ENCODE measurements around the gene TAPT1. TPM values are rescaled to one million over a fixed set of nuclear protein-coding genes. Genes with fewer than 3 reads are reported as not detected.

Gene TAPT1
- total and polyA plus RNA-seq, 2 donors (not counting 3 experiments of a cell fraction or from before 2014, with no cell fraction given) = 6.9 to 17.5 TPM

DNA sequence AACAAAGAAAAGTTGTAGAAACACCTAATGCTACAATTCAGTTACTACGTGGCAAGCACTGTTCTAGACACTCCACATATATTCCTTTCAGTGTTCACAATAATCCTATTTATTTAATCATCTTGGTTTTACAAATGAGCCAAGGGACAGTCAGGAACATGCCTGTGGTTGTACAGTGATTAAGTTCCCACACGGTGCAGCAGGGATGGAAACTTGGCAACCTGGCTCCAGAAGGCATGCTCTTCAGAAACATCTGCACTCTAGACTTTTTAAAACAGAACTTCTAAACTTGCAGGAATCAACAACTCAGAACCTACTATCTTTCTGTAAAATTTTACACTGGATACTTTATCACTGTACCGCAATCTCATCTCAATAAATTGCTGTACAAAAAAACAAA lies 32.1 kb downstream of the TAPT1 start:
- ChIA-PET CTCF (interaction anchor here (0.9 to 5.7 kb wide), 2 partner anchors 13 to 312 kb away, joined by 3 to 79 read pairs; no protein-coding TSS in a partner anchor), POLR2A (no interaction called here)
- Histone ChIP-seq H3K27ac (ENCODE audit: insufficient read depth, low read depth, low read length) (no peak overlapping the region), H2AFZ (ENCODE audit: low read depth, low read length) (no peak overlapping the region), H3K36me3 (ENCODE audit: control insufficient read depth in 2 of 2, extremely low read depth in 1 of 2, insufficient read depth in 2 of 2, low read length in 2 of 2) (peaks cover 2 to 5% of the 10 kb centered on the region in 2 experiments), H3K79me2 (ENCODE audit: control insufficient read depth, insufficient read depth, low read length) (no peaks in the 10 kb centered on the region), H3K4me2 (ENCODE audit: insufficient read depth, low read length) (no peak overlapping the region), H3K9me3 (replicated peaks; ENCODE audit: control insufficient read depth, insufficient read depth, low read length) (no peaks in the 10 kb centered on the region), H3K4me3 (replicated peaks in 1 of 3; ENCODE audit: insufficient read depth in 1 of 3, low read depth in 1 of 3, low read length in 3 of 3) (no peak overlapping the region), H3K9ac (replicated peaks; ENCODE audit: extremely low read depth, insufficient read depth, low read length) (no peak overlapping the region), H3K27me3 (ENCODE audit: control insufficient read depth in 2 of 2, insufficient read depth in 2 of 2, low read length in 2 of 2) (no peaks in the 10 kb centered on the region), H3K4me1 (ENCODE audit: control insufficient read depth, extremely low read depth, insufficient read depth, low read length) (peaks cover 27% of the 10 kb centered on the region), H4K20me1 (replicated peaks; ENCODE audit: control insufficient read depth, extremely low read depth, insufficient read depth, low read length) (no peaks in the 10 kb centered on the region), H3K9me1 (replicated peaks; ENCODE audit: control insufficient read depth, extremely low read depth, insufficient read depth, low read length) (no peaks in the 10 kb centered on the region)
- no TSS peak for BruUV-seq (replicated peaks)
- dilution Hi-C loops (cut with MboI; ENCODE audit: extremely low pct_ligation_motif_present, low sequenced_read_pairs) = no loop called here
- DNase-seq (ENCODE audit: low read depth, low spot score) = no peak
- no peak for FAIRE-seq
- intact Hi-C loops (cut with micrococcal nuclease) = loop anchor here (10.0 kb wide), 1 partner anchor 719 kb away; no protein-coding TSS in a partner anchor
- TF ChIP-seq POLR2AphosphoS5 (IDR thresholded peaks at IDR 0.05; ENCODE audit: insufficient read depth, low read depth, low read length) (no peak), EZH2 (IDR thresholded peaks at IDR 0.05; ENCODE audit: borderline replicate concordance, low read depth, low read length, severe bottlenecking) (no peak), POLR2A (IDR thresholded peaks at IDR 0.05; ENCODE audit: low read depth, low read length) (no peak), FOS (IDR thresholded peaks at IDR 0.05; ENCODE audit: borderline replicate concordance, insufficient read depth, low read length) (no peak), MYC (IDR thresholded peaks at IDR 0.05; ENCODE audit: low read depth, low read length) (no peak), JUN (IDR thresholded peaks at IDR 0.05; ENCODE audit: borderline replicate concordance, insufficient read depth, insufficient read length, low read depth) (no peak), GATA2 (IDR thresholded peaks at IDR 0.05; ENCODE audit: insufficient read depth, insufficient read length, low read depth, low read length) (no peak)
- TF ChIP-seq, protein P1, sequence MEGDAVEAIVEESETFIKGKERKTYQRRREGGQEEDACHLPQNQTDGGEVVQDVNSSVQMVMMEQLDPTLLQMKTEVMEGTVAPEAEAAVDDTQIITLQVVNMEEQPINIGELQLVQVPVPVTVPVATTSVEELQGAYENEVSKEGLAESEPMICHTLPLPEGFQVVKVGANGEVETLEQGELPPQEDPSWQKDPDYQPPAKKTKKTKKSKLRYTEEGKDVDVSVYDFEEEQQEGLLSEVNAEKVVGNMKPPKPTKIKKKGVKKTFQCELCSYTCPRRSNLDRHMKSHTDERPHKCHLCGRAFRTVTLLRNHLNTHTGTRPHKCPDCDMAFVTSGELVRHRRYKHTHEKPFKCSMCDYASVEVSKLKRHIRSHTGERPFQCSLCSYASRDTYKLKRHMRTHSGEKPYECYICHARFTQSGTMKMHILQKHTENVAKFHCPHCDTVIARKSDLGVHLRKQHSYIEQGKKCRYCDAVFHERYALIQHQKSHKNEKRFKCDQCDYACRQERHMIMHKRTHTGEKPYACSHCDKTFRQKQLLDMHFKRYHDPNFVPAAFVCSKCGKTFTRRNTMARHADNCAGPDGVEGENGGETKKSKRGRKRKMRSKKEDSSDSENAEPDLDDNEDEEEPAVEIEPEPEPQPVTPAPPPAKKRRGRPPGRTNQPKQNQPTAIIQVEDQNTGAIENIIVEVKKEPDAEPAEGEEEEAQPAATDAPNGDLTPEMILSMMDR (IDR thresholded peaks at IDR 0.05; ENCODE audit: extremely low read depth in 1 of 2, insufficient read depth in 1 of 2, low read depth in 1 of 2, low read length in 2 of 2) = no peak
- TF ChIP-seq, protein P2, sequence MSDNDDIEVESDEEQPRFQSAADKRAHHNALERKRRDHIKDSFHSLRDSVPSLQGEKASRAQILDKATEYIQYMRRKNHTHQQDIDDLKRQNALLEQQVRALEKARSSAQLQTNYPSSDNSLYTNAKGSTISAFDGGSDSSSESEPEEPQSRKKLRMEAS (IDR thresholded peaks at IDR 0.05; ENCODE audit: insufficient read depth, insufficient read length) = no peak
